Fibroblast of villous mesenchyme (primary cell): Measurements from ENCODE around the gene EIF4ENIF1. TPM values are rescaled to one million over a fixed set of nuclear protein-coding genes. Genes with fewer than 3 reads are reported as not detected.

Source experiments
- DNase-seq: peaks from one replicate; pipeline ENCODE4 v3.0.0-alpha.2; 2010; ENCODE audit warnings: low read depth
- H3K4me3 ChIP-seq: 2 replicates; pipeline ENCODE4 v1.5.1; 2011; ENCODE audit warnings: low read depth, mild to moderate bottlenecking, low read length
- total RNA-seq: library from RNA; depleted of rRNA; stranded (reverse); fragments of >200 nt; gene quantifications from 2 replicates; pipeline ENCODE4 v1.2.3, GENCODE V29; 2012
- TF ChIP-seq, protein P1 (sequence below): IDR thresholded peaks from 2 replicates; pipeline ENCODE4 v1.5.1; 2012; ENCODE audit warnings: low read depth, mild to moderate bottlenecking, low read length; ENCODE audit not compliant: insufficient read depth

The EIF4ENIF1 gene
- total RNA-seq, 1 donor = 25.0 TPM

DNA sequence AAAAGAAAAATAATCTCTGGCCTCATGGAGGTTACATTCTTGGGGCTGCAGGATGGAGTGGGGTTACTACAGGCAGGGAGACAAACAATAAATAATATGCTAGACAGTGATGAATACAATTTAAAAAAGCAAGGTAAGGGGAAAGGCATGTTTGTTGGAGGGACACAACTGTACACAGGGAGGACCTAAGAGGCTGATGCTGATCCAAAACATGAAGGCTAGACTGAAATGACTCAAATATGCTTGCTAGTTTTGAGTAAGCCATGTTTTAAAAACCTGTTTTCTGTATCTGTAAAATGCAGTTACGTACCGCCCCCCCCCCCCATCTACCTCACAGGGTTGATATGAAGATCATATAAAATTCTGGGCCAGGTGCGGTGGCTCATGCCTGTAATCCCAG, 44.0 kb downstream of the EIF4ENIF1 start:
- TF ChIP-seq, protein P1, sequence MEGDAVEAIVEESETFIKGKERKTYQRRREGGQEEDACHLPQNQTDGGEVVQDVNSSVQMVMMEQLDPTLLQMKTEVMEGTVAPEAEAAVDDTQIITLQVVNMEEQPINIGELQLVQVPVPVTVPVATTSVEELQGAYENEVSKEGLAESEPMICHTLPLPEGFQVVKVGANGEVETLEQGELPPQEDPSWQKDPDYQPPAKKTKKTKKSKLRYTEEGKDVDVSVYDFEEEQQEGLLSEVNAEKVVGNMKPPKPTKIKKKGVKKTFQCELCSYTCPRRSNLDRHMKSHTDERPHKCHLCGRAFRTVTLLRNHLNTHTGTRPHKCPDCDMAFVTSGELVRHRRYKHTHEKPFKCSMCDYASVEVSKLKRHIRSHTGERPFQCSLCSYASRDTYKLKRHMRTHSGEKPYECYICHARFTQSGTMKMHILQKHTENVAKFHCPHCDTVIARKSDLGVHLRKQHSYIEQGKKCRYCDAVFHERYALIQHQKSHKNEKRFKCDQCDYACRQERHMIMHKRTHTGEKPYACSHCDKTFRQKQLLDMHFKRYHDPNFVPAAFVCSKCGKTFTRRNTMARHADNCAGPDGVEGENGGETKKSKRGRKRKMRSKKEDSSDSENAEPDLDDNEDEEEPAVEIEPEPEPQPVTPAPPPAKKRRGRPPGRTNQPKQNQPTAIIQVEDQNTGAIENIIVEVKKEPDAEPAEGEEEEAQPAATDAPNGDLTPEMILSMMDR = no peak
- H3K4me3 ChIP-seq = no peak overlapping the region
- DNase-seq = no peak

DNA sequence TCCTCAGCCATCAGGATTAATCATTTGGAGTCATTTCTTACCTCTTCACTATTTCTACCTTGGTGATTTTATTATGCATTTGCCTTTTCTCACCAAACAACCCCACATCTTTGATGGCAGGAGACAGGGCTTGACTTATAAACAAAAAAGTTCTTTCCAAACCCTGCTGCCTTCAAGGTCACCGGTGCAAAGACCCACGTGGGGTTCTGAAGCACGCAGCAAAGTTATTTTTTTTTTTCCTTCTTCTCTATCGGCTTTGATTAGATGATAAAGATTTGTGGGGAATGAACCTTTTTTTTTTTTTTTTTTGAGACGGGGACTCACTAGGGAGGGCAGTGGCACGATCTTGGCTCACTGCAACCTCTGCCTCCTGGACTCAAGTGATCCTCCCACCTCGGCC, 46.1 kb downstream of the EIF4ENIF1 start:
- H3K4me3 ChIP-seq = no peak overlapping the region
- TF ChIP-seq, protein P1 = no peak
- DNase-seq = no peak

DNA sequence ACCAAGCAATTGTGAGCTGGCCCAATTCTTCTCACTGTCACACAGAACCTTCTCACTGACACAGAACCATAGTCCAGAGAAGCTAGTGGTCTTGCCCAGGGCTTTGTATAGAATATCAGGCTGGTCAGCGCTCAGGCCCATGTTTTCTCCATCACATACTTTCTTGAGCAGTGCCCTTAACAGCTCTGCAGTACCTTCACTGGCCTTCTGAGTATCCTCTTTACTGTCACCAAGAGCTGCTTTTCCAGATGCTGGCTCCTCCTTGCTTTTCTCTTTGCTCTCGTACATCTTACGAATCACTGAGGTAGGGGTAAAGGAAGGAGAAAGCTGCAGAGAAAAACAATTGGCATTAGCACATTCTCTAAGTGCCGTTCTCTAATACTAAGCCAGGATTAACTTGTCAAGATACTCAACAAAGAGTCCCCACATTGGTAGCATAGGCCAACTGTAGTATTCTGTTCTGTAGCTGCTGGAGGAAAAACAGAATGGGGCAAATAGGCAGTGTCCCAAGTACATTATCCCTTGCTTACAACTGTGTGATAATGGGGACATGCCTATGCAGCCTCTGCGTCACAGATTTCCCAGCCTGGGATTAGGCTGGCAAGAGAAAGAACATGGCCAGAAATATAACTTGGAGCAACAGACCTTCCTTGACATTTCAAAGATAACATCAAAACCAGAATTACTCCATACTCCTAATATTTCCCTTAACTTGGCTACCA, 46.7 kb downstream of the EIF4ENIF1 start:
- H3K4me3 ChIP-seq = no peak overlapping the region
- DNase-seq = peak; percentile 58

DNA sequence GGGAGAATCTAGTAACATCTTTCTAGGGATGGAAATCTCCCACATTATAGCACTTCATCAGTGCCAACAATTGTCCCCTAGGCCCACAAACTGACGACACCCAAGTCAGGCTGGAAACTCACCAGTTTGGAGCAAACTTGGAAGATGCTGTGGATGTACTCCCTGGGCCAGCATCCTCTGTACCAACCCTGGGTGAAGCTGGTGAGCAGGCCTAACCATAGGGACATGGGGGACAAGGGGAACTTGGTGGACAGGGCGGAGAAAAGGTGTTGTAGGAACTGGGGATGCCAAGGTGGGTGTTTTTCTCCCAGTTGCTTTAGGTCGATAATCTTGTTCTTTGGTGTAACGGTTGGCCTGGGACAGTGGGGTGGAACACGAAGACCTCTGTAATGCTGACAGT, 48.0 kb downstream of the EIF4ENIF1 start:
- no peak for DNase-seq
- TF ChIP-seq, protein P1 = no peak

More for the DNA sequence above, 46.7 kb downstream of the EIF4ENIF1 start:
- TF ChIP-seq, protein P1 = no peak

DNA sequence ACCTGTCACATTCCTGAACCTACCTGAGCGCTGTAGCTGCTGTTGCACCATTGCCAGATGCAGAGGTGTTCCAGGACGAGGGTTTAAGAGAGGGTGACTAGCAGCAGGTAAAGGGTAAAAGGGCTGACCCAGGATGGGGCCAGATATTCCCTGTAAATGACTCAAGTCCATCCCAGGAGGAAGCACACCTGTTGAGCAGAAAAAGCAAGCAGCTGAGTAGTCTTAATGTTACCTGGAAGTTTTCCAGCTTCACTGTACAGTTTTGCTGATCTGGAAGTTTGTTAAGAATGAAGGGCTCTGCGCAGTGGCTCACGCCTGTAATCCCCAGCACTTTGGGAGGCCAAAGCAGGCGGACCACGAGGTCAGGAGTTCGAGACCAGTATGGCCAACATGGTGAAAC, 49.0 kb downstream of the EIF4ENIF1 start:
- TF ChIP-seq, protein P1 = no peak
- DNase-seq = no peak
- no peak overlapping the region for H3K4me3 ChIP-seq

More for the DNA sequence above, 48.0 kb downstream of the EIF4ENIF1 start:
- no peak overlapping the region for H3K4me3 ChIP-seq

DNA sequence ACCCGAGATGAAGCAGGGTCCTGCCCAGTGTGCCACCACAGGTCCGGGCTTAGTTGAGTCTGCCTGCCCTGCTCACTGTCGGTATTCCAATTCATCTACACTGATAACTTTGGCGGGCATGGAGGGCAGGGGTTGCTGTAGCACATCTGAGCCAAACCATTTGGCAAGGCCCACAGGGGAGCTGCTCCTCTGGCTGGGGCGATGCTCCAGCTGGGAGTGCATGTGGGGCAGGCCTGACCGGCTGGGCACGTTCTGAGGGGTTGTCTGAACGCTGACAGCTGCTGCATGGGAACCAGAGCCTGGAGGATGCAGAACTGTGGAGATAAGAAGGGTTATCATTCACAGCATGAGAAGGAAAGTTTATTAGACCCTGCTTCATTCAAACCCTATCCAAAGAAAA, 49.8 kb downstream of the EIF4ENIF1 start:
- H3K4me3 ChIP-seq = no peak overlapping the region
- peak; percentile 4 for DNase-seq
- TF ChIP-seq, protein P1 = no peak

DNA sequence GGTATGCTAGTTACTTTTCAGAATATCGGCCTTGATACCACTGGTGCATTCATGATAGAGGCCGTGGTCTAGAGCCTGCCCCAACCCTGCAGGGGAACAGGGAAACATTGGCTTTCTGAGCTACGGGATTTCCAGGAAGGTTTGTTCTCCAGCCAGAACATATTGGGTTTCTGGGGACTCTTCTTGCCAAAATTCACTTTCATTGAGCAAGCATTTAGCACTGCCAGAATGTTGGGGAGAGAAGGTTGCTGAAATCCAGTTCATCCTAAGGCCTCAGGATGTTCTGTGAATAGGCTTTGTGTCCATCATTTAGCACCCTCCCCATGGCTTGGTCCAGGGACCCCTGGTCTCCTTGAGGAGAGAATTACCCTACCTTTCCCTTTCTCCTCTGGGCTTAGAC, 53.5 kb downstream of the EIF4ENIF1 start:
- no peak for DNase-seq
- TF ChIP-seq, protein P1 = no peak
- no peak overlapping the region for H3K4me3 ChIP-seq
